ENCODE measurements around the gene MNDA. TPM values are rescaled to one million over a fixed set of nuclear protein-coding genes. Genes with fewer than 3 reads are reported as not detected.

Gene MNDA
- total and polyA plus RNA-seq, 2 donors (not counting 1 experiment from before 2014, with no cell fraction given) = 7.1 to 10.1 TPM

GRCh38 chr1:158801396-158801795, 29.8 kb upstream of the MNDA start:
- peaks cover 0 to 8% (median 0%) of the 10 kb centered on the region in 4 experiments for H3K27me3 ChIP-seq (replicated peaks in 1 of 4; ENCODE audit: control extremely low read depth in 1 of 4, control insufficient read depth in 3 of 4, insufficient read depth in 4 of 4, low read length in 3 of 4)
- no peaks in the 10 kb centered on the region for H3K4me1 ChIP-seq (ENCODE audit: control insufficient read depth in 2 of 2, insufficient read depth in 2 of 2, low read length in 2 of 2)
- no peak overlapping the region for H2AFZ ChIP-seq (ENCODE audit: insufficient read depth, low read depth, low read length, poor library complexity, severe bottlenecking)
- no peak for DNase-seq
- H4K20me1 ChIP-seq (ENCODE audit: control insufficient read depth, insufficient read depth, low read length, poor library complexity, severe bottlenecking) = no peaks in the 10 kb centered on the region
- peaks cover 32% of the 10 kb centered on the region for H3K27me3 Mint-ChIP-seq
- no peaks in the 10 kb centered on the region for H3K79me2 ChIP-seq (ENCODE audit: control insufficient read depth, insufficient read depth, low read length)
- intact Hi-C loops (cut with micrococcal nuclease) = no loop called here
- no peak overlapping the region for H3K27ac Mint-ChIP-seq
- no peaks in the 10 kb centered on the region for H3K36me3 ChIP-seq (replicated peaks in 1 of 2; ENCODE audit: control extremely low read depth in 1 of 2, control insufficient read depth in 1 of 2, extremely low read depth in 1 of 2, insufficient read depth in 2 of 2, low read length in 1 of 2)
- no peak for ATAC-seq (ENCODE audit: low read depth)
- POLR2A ChIA-PET = no interaction called here
- H3K4me2 ChIP-seq (replicated peaks; ENCODE audit: low read depth, low read length, poor library complexity, severe bottlenecking) = no peak overlapping the region
- H3K9me3 ChIP-seq (ENCODE audit: control extremely low read depth in 1 of 3, control insufficient read depth in 2 of 3, insufficient read depth in 1 of 3, low read length in 2 of 3) = no peaks in the 10 kb centered on the region
- no peaks in the 10 kb centered on the region for H3K9me3 Mint-ChIP-seq (ENCODE audit: insufficient read depth)
- no peak overlapping the region for H3K4me3 Mint-ChIP-seq
- H3K4me3 ChIP-seq (ENCODE audit: control extremely low read depth in 1 of 5, extremely low read depth in 1 of 5, insufficient read depth in 1 of 5, low read depth in 2 of 5, low read length in 4 of 5) = no peak overlapping the region
- TF ChIP-seq EZH2 (IDR thresholded peaks at IDR 0.05; ENCODE audit: borderline replicate concordance, insufficient read depth, low read depth, low read length, poor library complexity, severe bottlenecking) (no peak), CTCF (IDR thresholded peaks at IDR 0.05) (no peak)
- CTCF ChIA-PET = no interaction called here
- H3K9ac ChIP-seq (ENCODE audit: low read length) = no peak overlapping the region
- no peak overlapping the region for H3K27ac ChIP-seq (ENCODE audit: low read length in 2 of 2)
- WGBS (ENCODE audit: insufficient coverage) = no CpG with 5 or more reads among the region's 1 CpG
- peaks cover 3% of the 10 kb centered on the region for H3K4me1 Mint-ChIP-seq

- no peaks in the 10 kb centered on the region for H3K9me3 ChIP-seq (ENCODE audit: control extremely low read depth in 1 of 3, control insufficient read depth in 2 of 3, insufficient read depth in 1 of 3, low read length in 2 of 3)
- H3K79me2 ChIP-seq (ENCODE audit: control insufficient read depth, insufficient read depth, low read length) = no peaks in the 10 kb centered on the region
- no peak overlapping the region for H3K4me2 ChIP-seq (replicated peaks; ENCODE audit: low read depth, low read length, poor library complexity, severe bottlenecking)
- H3K9me3 Mint-ChIP-seq (ENCODE audit: insufficient read depth) = no peaks in the 10 kb centered on the region
- H3K27ac ChIP-seq (ENCODE audit: low read length in 2 of 2) = no peak overlapping the region
- no peaks in the 10 kb centered on the region for H4K20me1 ChIP-seq (ENCODE audit: control insufficient read depth, insufficient read depth, low read length, poor library complexity, severe bottlenecking)
- H3K4me3 ChIP-seq (ENCODE audit: control extremely low read depth in 1 of 5, extremely low read depth in 1 of 5, insufficient read depth in 1 of 5, low read depth in 2 of 5, low read length in 4 of 5) = no peak overlapping the region
- no peaks in the 10 kb centered on the region for H3K36me3 ChIP-seq (replicated peaks in 1 of 2; ENCODE audit: control extremely low read depth in 1 of 2, control insufficient read depth in 1 of 2, extremely low read depth in 1 of 2, insufficient read depth in 2 of 2, low read length in 1 of 2)
- no peak overlapping the region for H3K4me3 Mint-ChIP-seq
- peaks cover 30% of the 10 kb centered on the region for H3K27me3 Mint-ChIP-seq
- H3K9ac ChIP-seq (ENCODE audit: low read length) = no peak overlapping the region
- no peaks in the 10 kb centered on the region for H3K4me1 ChIP-seq (ENCODE audit: control insufficient read depth in 2 of 2, insufficient read depth in 2 of 2, low read length in 2 of 2)
- TF ChIP-seq EZH2 (IDR thresholded peaks at IDR 0.05; ENCODE audit: borderline replicate concordance, insufficient read depth, low read depth, low read length, poor library complexity, severe bottlenecking) = no peak
- no peak overlapping the region for H2AFZ ChIP-seq (ENCODE audit: insufficient read depth, low read depth, low read length, poor library complexity, severe bottlenecking)
- peaks cover 0 to 8% (median 0%) of the 10 kb centered on the region in 4 experiments for H3K27me3 ChIP-seq (replicated peaks in 1 of 4; ENCODE audit: control extremely low read depth in 1 of 4, control insufficient read depth in 3 of 4, insufficient read depth in 4 of 4, low read length in 3 of 4)
- DNase-seq (no peak), ATAC-seq (ENCODE audit: low read depth) (no peak)
- H3K27ac Mint-ChIP-seq = no peak overlapping the region
- WGBS (ENCODE audit: insufficient coverage) = no CpG with 5 or more reads among the region's 1 CpG
- peaks cover 3% of the 10 kb centered on the region for H3K4me1 Mint-ChIP-seq
- POLR2A ChIA-PET = no interaction called here
- CTCF ChIA-PET = no interaction called here
- intact Hi-C loops (cut with micrococcal nuclease) = no loop called here
These were observed 27.5 kb upstream of the MNDA start for GRCh38 chr1:158803678-158804077.

Measured in B cell (primary cell).